SU-DHL-6 (cell line): ENCODE data around the gene PARVA.

Source experiments
- H2AFZ ChIP-seq: fragments of 200-600 bp; sonication (generic); 2 replicates; pipeline ENCODE4 v1.6.1; 2014; ENCODE audit warnings: low read depth, mild to moderate bottlenecking, moderate library complexity, mixed read lengths, antibody characterized with exemption, low read length; ENCODE audit not compliant: severe bottlenecking
- H3F3A ChIP-seq: fragments of 200-600 bp; shearing (Covaris generic); 2 replicates; pipeline ENCODE4 v1.6.0; 2016; ENCODE audit warnings: antibody characterized with exemption, mild to moderate bottlenecking; ENCODE audit not compliant: insufficient read depth
- H3K27ac ChIP-seq: fragments of 200-600 bp; sonication (generic); 2 replicates; pipeline ENCODE4 v1.5.1; 2016; ENCODE audit warnings: low read depth, mild to moderate bottlenecking, low read length, moderate library complexity, mixed read lengths
- H3K27me3 ChIP-seq: fragments of 200-600 bp; sonication (generic), shearing (Covaris generic); 2 replicates; pipeline ENCODE4 v1.6.0; 2014; ENCODE audit warnings: mild to moderate bottlenecking, low read length
- H3K36me3 ChIP-seq: fragments of 200-600 bp; sonication (generic); 2 replicates; pipeline ENCODE4 v1.6.1; 2014; ENCODE audit warnings: mild to moderate bottlenecking, low read length, mixed read lengths
- H3K4me2 ChIP-seq: fragments of 300-600, 200-600 bp; shearing (Covaris generic), sonication (generic); 2 replicates; pipeline ENCODE4 v1.6.0; 2014; ENCODE audit warnings: low read length, low read depth, mild to moderate bottlenecking; ENCODE audit not compliant: poor library complexity, severe bottlenecking
- H3K4me3 ChIP-seq: fragments of 200-600 bp; sonication (generic); 2 replicates; pipeline ENCODE4 v1.5.1; 2014; ENCODE audit warnings: antibody characterized with exemption, low read length, mild to moderate bottlenecking, mixed read lengths; ENCODE audit not compliant: insufficient read depth, poor library complexity, severe bottlenecking
- H3K79me2 ChIP-seq: fragments of 200-600 bp; sonication (generic); 2 replicates; pipeline ENCODE4 v1.6.1; 2014; ENCODE audit warnings: mild to moderate bottlenecking, low read length, moderate library complexity; ENCODE audit not compliant: insufficient read depth
- H3K9ac ChIP-seq: fragments of 200-600 bp; sonication (generic); 2 replicates; pipeline ENCODE4 v1.7.0; 2014; ENCODE audit warnings: mild to moderate bottlenecking, low read length
- H3K9me2 ChIP-seq: fragments of 200-600 bp; sonication (generic); replicated peaks from 2 replicates; pipeline ENCODE4 v1.6.1; 2014; ENCODE audit warnings: low read length; ENCODE audit not compliant: insufficient read depth
- H3K9me3 ChIP-seq: fragments of 200-600 bp; sonication (generic); 2 replicates; pipeline ENCODE4 v1.6.1; 2014; ENCODE audit warnings: low read length, mixed read lengths; ENCODE audit not compliant: insufficient read depth
- H4K20me1 ChIP-seq: fragments of 200-600 bp; sonication (generic); 2 replicates; pipeline ENCODE4 v1.6.1; 2014; ENCODE audit warnings: low read depth, mild to moderate bottlenecking, antibody characterized with exemption, low read length, moderate library complexity, mixed read lengths
- EZH2phosphoT487 ChIP-seq: fragments of 200-600 bp; sonication (generic), shearing (Covaris generic); conservative IDR thresholded peaks from 2 replicates; pipeline ENCODE4 v1.6.1; 2018; ENCODE audit warnings: mild to moderate bottlenecking, antibody characterized with exemption, low read length, moderate library complexity, mixed read lengths
- TF ChIP-seq, protein P1 (sequence below): fragments of 200-600 bp; sonication (generic); IDR thresholded peaks from one replicate; pipeline ENCODE4 v1.5.1; 2017; ENCODE audit warnings: antibody characterized with exemption, mild to moderate bottlenecking, low read length, moderate library complexity; ENCODE audit not compliant: insufficient read depth, poor library complexity, severe bottlenecking

PARVA gene

DNA sequence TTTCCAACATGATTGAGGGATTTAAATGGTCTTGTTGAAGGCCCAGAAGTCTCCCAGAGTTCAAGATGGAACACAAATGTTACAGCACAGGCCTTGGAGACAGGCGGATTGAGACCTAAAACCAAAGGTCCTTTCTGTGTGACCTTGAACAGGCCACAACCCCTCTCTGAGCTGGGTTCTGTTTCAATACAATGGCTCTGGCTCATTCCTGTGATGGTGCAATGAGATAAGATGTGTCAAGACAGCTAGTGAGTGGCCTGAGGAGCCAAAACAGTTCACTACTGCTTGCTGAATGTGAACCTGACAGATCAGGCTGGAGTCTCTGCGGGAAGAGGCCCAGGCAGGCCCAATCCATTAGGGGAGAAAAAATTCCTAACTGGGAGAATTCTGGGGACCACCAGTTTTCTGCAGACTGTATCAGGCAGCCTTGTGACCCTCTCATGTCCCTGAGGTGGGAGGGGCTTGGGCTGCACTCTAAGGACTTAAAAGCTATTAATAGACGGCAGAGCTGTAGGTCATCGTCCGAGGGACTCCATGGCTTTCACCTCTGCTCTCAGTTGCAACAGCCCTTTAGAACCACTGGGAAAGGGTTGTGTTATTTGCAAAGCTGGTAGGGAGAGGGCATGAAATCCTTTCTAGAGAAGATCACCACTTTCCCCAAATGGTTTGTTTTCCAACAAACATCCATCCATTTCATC lies 170.7 kb downstream of the PARVA start:
- Histone ChIP-seq H4K20me1 (no peaks in the 10 kb centered on the region), H3K9me3 (no peaks in the 10 kb centered on the region), H3F3A (no peaks in the 10 kb centered on the region), H3K27me3 (no peaks in the 10 kb centered on the region), H3K36me3 (no peaks in the 10 kb centered on the region), H3K9me2 (no peaks in the 10 kb centered on the region), H3K4me3 (no peak overlapping the region), H3K27ac (no peak overlapping the region), H3K79me2 (no peaks in the 10 kb centered on the region), H3K4me2 (no peak overlapping the region), H2AFZ (no peak overlapping the region), H3K9ac (no peak overlapping the region)
- TF ChIP-seq, protein P1, sequence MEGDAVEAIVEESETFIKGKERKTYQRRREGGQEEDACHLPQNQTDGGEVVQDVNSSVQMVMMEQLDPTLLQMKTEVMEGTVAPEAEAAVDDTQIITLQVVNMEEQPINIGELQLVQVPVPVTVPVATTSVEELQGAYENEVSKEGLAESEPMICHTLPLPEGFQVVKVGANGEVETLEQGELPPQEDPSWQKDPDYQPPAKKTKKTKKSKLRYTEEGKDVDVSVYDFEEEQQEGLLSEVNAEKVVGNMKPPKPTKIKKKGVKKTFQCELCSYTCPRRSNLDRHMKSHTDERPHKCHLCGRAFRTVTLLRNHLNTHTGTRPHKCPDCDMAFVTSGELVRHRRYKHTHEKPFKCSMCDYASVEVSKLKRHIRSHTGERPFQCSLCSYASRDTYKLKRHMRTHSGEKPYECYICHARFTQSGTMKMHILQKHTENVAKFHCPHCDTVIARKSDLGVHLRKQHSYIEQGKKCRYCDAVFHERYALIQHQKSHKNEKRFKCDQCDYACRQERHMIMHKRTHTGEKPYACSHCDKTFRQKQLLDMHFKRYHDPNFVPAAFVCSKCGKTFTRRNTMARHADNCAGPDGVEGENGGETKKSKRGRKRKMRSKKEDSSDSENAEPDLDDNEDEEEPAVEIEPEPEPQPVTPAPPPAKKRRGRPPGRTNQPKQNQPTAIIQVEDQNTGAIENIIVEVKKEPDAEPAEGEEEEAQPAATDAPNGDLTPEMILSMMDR = no peak
- no peak for TF ChIP-seq EZH2phosphoT487

DNA sequence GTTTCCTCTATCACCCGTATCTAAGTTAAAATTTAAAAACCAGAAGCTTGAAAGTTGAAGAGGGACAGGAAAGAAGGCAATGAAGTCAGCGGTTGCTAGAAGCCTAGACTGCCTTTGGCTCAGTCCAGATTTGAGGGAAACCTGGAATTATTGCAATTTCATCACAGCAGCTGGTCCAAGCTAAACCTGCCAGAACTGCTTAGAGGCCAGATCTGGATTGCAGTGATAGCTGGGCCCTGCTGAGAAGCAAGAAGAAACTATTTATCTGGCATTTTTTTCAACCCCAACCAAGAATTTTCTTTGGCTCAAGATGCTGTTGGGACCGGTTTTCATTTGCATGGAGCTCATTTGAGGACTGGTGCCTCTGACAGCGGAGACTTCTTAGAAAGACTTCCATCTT lies 175.3 kb downstream of the PARVA start:
- Histone ChIP-seq H2AFZ (no peak overlapping the region), H3K27me3 (no peaks in the 10 kb centered on the region), H3K9me3 (no peaks in the 10 kb centered on the region), H4K20me1 (no peaks in the 10 kb centered on the region), H3K9me2 (no peaks in the 10 kb centered on the region), H3K27ac (no peak overlapping the region), H3K9ac (no peak overlapping the region), H3K4me2 (no peak overlapping the region), H3F3A (no peaks in the 10 kb centered on the region), H3K36me3 (no peaks in the 10 kb centered on the region), H3K4me3 (no peak overlapping the region), H3K79me2 (no peaks in the 10 kb centered on the region)
- TF ChIP-seq, protein P1 = no peak
- TF ChIP-seq EZH2phosphoT487 = no peak

DNA sequence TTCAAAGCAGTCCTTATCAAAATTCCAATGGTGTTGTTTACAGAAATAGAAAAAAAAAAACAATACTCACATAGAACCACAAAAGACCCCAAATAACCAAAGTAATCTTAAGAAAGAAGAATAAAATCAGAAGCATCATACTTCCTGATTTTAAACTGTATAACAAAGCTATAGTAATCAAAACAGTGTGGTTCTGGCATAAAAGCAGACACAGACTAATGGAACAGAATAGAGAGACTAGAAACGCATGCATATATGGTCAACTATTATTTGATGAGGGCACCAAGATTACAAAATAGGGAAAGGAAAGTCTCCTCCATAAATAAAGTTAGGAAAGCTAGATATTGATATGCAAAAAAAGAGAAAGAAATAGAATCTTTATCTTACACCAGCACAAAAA lies 176.8 kb downstream of the PARVA start:
- Histone ChIP-seq H3K36me3 (no peaks in the 10 kb centered on the region), H3K79me2 (no peaks in the 10 kb centered on the region), H3K27ac (no peak overlapping the region), H3K9me3 (no peaks in the 10 kb centered on the region), H3K9ac (no peak overlapping the region), H3K4me3 (no peak overlapping the region), H4K20me1 (no peaks in the 10 kb centered on the region), H3K4me2 (no peak overlapping the region), H3F3A (no peaks in the 10 kb centered on the region), H2AFZ (no peak overlapping the region), H3K27me3 (no peaks in the 10 kb centered on the region), H3K9me2 (no peaks in the 10 kb centered on the region)
- TF ChIP-seq EZH2phosphoT487 = no peak
- TF ChIP-seq, protein P1 = no peak
